GM19351 (cell line): ENCODE results near the gene PIANP.
A peak's percentile ranks its signal among the peaks of the same experiment; 100 is the strongest.
"Not testable (repeated sequence)": the region's sequence is repeated elsewhere in the genome, so short reads cannot be mapped to it uniquely, and the experiment has no call there.

ENCODE experiments used
- ATAC-seq: cut with Tn5 transposase; IDR thresholded peaks from one replicate; pipeline ENCODE4 v1.9.1; 2021; ENCODE audit warnings: mild to moderate bottlenecking, moderate library complexity; ENCODE audit not compliant: unreplicated experiment

Gene PIANP

GRCh38 chr12:6708351-6708750 lies 7.7 kb upstream of the PIANP start:
- not testable (repeated sequence) for ATAC-seq

GRCh38 chr12:6703631-6704030 lies 3.0 kb upstream of the PIANP start:
- ATAC-seq, result no peak

GRCh38 chr12:6701078-6701768 lies 608 bp upstream of the PIANP start:
- ATAC-seq, result no peak

- ATAC-seq, result no peak
Measured at GRCh38 chr12:6699989-6700645, 498 bp downstream of the PIANP start.

GRCh38 chr12:6699259-6699988 lies 1.2 kb downstream of the PIANP start:
- no peak for ATAC-seq

- ATAC-seq, result no peak
Measured at GRCh38 chr12:6698352-6699046, 2.1 kb downstream of the PIANP start.

GRCh38 chr12:6697584-6698351 lies 2.8 kb downstream of the PIANP start:
- ATAC-seq, result no peak

GRCh38 chr12:6696690-6697583 lies 3.7 kb downstream of the PIANP start:
- ATAC-seq, result no peak

- ATAC-seq, result no peak
Measured at GRCh38 chr12:6695313-6696045, 5.1 kb downstream of the PIANP start.

GRCh38 chr12:6694701-6695100 lies 5.9 kb downstream of the PIANP start:
- no peak for ATAC-seq

- no peak for ATAC-seq
Measured at GRCh38 chr12:6693832-6694355, 6.7 kb downstream of the PIANP start.

- ATAC-seq, result no peak
Measured at GRCh38 chr12:6692888-6693287, 7.7 kb downstream of the PIANP start.

- no peak for ATAC-seq
Measured at GRCh38 chr12:6691473-6691872, 9.1 kb downstream of the PIANP start.

- ATAC-seq, result peak; percentile 84
Measured at GRCh38 chr12:6688999-6689882, 11.4 kb downstream of the PIANP start, which contains the start of gene ZNF384. ZNF384 (minus strand) TSS chr12:6689375; CDS start chr12:6679520, 9,855 bp downstream.

- no peak for ATAC-seq
Measured at GRCh38 chr12:6688543-6688998, 12.0 kb downstream of the PIANP start.

GRCh38 chr12:6685814-6686213 lies 14.8 kb downstream of the PIANP start:
- ATAC-seq, result no peak

- no peak for ATAC-seq
Measured at GRCh38 chr12:6684609-6685008, 16.0 kb downstream of the PIANP start.
